Measurements from ENCODE around the gene MACROD2. TPM values are rescaled to one million over a fixed set of nuclear protein-coding genes. Genes with fewer than 3 reads are reported as not detected.

The MACROD2 gene
- total and polyA plus RNA-seq, 4 donors, result 0.66 to 10.5 (median 3.3) TPM

GRCh38 chr20:14493408-14493807, 498.1 kb downstream of the MACROD2 start:
- no peak for DNase-seq (ENCODE audit: low spot score)
- H3K27ac ChIP-seq (ENCODE audit: low read depth in 1 of 2, low read length in 2 of 2), result no peak overlapping the region
- no peaks in the 10 kb centered on the region for H3K27me3 ChIP-seq (ENCODE audit: control insufficient read depth in 4 of 4, insufficient read depth in 4 of 4, low read length in 3 of 4)
- no peak for TF ChIP-seq RXRA (IDR thresholded peaks at IDR 0.05)
- TF ChIP-seq ATF3 (IDR thresholded peaks at IDR 0.05), result no peak
- TF ChIP-seq ZBTB33 (IDR thresholded peaks at IDR 0.05), result no peak
- TF ChIP-seq MAX (IDR thresholded peaks at IDR 0.05), result no peak
- TF ChIP-seq RAD21 (IDR thresholded peaks at IDR 0.05), result no peak
- no peak for TF ChIP-seq CTCF (IDR thresholded peaks at IDR 0.05; ENCODE audit: low read depth, low read length, missing input control)
- no peak for TF ChIP-seq NR2F2 (IDR thresholded peaks at IDR 0.05)
- TF ChIP-seq HNF4G (IDR thresholded peaks at IDR 0.05), result no peak
- no peak for TF ChIP-seq YY1 (IDR thresholded peaks at IDR 0.05)
- no peak for TF ChIP-seq HNF4A (conservative IDR thresholded peaks at IDR 0.05)
- TF ChIP-seq SP1 (IDR thresholded peaks at IDR 0.05), result no peak
- TF ChIP-seq FOXA1 (IDR thresholded peaks at IDR 0.05), result no peak
- no peak for TF ChIP-seq FOXA2 (IDR thresholded peaks at IDR 0.05)
- TF ChIP-seq GABPA (IDR thresholded peaks at IDR 0.05 in 1 of 2, conservative IDR thresholded peaks at IDR 0.05 in 1 of 2), result no peak
- TF ChIP-seq EGR1 (IDR thresholded peaks at IDR 0.05; ENCODE audit: low read depth in 2 of 2), result no peak
- TF ChIP-seq REST (IDR thresholded peaks at IDR 0.05), result no peak
- TF ChIP-seq TAF1 (conservative IDR thresholded peaks at IDR 0.05), result no peak
- TF ChIP-seq JUND (IDR thresholded peaks at IDR 0.05), result no peak
- no peaks in the 10 kb centered on the region for H3K36me3 ChIP-seq (ENCODE audit: control insufficient read depth in 4 of 4, insufficient read depth in 3 of 4, low read depth in 1 of 4, low read length in 3 of 4)
- no peak overlapping the region for H3K9ac ChIP-seq (ENCODE audit: low read depth in 1 of 2, low read length in 2 of 2)
- H3K4me1 ChIP-seq (ENCODE audit: control insufficient read depth in 4 of 4, insufficient read depth in 4 of 4, low read length in 3 of 4), result peaks cover 0 to 3% (median 0%) of the 10 kb centered on the region in 4 donors
- 92% methylated on average over 1 of the region's 1 CpG for WGBS
- no peaks in the 10 kb centered on the region for H3K9me3 ChIP-seq (ENCODE audit: control insufficient read depth in 4 of 4, low read length in 3 of 4)
- no peak overlapping the region for H3K4me3 ChIP-seq (ENCODE audit: low read depth in 1 of 3, low read length in 3 of 3)

Measured in liver (tissue), 9 donors.